ENCODE data around the gene SENP8.
"Not testable (repeated sequence)": the region's sequence is repeated elsewhere in the genome, so short reads cannot be mapped to it uniquely, and the experiment has no call there.

Gene SENP8

DNA sequence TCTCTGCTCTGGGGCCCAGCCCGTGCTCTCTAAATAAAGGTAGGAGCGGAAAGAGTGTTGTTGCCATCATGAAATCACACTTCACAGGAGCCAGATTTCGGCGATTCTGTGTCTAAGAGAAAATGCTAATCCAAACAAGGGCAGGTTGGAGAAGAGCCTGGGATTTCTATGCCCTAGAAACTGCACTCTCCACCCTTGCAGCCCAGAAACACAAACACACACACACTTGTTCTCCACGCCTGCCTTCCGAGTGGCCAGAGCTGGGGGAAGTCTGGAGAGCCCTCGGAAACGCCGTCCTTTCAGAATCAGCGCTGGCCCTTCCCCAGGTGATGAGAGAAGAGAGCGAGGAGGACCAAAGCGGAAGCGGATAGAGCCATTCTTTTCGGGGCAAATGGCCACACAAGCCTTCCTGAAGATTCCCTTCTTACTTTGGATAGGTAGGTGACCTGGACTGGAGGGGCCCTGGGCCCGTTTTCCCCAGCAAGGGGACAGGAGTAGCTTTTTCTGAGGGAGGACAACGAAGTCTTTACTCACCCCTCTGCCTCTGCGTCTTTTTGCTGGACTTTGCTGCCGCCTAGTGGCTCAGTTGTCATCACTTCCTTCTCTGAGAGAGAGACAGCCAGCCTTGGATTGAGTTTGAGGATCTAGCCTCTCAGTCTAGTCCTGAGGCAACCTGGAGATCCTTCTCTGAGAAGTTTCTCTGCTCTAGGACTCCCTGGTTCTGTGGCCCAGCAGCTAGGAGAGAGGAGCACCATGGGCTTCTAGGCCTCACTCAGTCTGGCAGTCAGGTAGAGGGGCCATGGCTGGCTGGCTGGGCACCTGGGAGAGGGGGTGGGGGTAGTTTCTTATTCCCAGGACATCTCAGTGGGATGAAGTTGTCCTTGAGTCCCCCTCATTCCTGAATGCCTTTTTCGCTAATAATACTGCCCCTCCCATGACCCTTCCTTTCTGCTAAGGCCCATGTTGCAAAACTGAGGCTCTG, 37.7 kb downstream of the SENP8 start:
- peak; percentile 83 for DNase-seq (ENCODE audit: low spot score)

DNA sequence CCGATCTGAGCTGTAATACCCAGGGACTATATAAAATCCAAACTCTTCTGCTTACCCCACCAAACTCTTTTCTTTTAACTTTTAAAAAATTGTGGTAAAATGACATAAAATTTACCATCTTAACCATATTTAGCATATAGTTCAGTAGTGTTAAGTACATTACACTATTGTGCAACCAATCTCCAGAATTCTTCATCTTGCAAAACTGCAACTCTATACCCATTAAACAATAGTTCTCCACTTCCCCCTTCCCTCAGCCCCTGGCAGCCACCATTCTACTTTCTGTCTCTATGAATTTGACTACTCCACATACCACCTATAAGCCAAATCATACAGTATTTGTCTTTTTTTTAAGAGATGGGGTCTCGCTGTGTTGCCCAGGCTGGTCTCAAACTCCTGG, 38.7 kb downstream of the SENP8 start:
- no peak for DNase-seq (ENCODE audit: low spot score)

DNA sequence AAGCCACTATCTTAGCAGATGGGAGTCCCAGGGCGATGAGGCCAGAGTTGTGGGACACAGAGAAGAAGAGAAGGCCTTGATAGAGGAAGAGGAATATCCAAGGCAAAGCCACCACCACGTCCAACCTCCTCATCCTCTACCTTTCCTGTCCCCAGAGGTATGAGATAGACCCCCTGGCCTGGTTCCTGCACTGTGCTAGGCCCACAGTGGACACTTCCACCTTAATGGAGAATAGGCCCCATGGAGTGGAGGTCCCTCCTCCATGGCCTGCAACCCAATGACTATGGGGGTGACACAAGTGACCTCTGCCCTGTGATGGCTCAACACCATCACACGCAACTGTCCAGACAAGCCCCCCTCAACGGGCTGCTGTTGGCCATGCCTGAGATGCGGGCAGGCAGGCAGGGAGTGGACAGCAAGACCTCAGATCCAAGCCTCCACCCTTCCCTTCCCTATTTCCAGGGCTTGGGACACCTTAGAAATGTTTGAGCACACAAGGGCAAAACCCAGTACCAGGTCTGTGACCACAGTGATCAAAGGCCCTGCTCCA, 42.6 kb downstream of the SENP8 start:
- DNase-seq (ENCODE audit: low spot score), result no peak

DNA sequence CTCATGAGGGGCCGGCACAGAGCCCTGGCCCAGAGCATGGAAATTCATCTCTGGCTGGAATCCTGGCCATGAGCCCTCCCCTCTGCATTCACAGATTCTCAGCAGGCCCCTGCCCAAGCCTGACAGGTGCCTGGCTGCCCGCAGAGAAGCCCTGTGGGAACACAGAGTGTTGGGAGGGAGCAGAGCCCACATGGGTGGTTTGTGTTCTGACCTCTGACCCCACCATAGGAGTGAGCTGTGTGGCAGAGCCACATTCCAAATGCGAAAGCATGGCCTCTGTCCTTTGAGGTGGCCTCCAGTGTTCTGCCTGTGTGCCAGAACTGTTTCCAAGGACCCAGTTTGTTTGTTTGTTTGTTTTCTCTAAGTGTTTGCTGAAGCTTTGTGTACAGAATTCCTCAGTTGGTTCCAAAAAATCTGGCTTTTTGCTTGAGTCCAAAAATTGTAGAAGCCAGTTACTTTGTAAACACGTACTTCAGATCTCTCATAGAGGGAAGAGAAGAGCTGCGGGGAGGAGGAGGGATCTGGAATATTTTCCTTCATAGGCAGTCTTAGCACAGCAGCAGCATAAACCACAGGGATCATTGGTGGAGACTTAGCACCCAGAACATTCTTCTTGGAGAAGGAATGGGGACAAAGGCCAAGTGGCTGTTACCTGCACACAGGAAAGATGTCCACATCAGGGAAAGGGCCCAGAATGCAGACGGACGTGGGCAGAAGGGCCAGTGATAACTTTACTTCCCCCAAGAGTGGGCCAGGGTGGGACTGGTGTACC, 43.3 kb downstream of the SENP8 start:
- no peak for DNase-seq (ENCODE audit: low spot score)

DNA sequence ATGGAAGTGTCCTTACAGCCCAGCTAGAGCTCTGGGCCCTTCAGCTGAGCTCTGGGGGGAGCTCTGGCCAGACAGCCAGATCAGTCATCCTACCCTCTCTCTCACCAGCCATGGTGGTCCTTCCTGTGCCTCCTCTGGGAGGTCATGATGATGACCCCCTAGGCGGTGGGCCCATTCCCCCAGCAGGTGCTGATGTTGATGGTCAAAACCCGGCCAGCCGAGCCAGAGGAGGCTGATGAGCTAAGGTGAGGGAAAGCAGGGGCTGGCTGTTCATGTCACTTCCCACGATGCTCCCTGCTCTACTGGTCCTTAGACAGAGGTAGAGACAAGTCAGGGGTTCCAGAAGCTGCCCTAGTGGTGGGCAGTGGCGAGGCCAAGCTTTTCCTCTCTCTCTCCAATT, 44.4 kb downstream of the SENP8 start:
- no peak for DNase-seq (ENCODE audit: low spot score)

DNA sequence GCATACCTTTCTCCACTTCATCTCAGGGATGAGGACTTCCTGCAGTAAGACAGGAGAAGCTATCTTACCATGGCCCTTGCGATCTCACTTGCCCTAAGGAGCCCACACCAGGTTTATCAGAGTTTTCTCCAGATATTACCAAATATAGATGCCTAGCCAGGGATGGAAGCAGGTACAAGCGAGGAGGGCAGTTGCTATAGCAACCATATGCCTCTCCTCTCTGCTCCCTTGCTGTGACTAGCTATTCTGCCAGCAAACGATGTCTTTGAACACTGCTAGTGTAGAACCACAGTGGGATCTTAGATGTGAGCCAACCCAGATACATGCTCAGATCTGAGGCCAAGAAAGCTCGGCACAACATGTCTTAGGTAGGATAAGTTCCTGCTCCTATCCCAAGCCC, 45.5 kb downstream of the SENP8 start:
- peak; percentile 54 for DNase-seq (ENCODE audit: low spot score)

DNA sequence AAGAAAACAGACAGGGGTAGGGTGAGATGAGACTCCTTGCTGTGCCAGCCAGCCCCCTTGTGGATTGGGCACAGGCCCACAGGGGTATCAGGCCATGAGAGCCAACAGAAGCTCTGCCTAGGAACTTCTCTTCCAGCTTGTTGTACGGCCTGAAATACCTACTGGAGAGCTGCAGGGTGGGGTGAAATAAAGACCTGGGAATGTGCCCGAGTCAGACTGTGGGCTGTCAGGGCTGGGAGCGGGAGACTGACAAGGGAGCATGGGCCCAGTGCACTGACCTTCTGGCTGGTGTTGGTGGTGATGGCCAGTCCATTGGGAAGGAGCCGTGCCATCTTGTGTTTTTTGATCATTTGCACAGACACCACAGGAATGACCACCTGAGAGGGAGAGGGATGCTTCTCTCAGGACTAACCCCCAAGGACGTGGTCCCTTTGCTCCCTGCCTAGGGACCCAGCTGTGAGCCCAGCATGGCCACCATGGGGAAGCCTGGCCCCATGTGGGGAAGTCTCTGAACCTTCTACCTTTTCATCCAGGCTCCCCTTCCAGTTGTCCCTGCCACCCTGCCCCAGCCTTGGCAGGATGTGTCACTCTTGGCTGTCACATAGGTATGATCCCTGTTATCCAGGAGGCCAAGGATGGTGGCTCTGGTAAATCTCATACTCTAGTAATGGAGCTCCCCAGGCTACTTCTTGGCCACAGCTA, 48.7 kb downstream of the SENP8 start:
- DNase-seq (ENCODE audit: low spot score), result no peak

DNA sequence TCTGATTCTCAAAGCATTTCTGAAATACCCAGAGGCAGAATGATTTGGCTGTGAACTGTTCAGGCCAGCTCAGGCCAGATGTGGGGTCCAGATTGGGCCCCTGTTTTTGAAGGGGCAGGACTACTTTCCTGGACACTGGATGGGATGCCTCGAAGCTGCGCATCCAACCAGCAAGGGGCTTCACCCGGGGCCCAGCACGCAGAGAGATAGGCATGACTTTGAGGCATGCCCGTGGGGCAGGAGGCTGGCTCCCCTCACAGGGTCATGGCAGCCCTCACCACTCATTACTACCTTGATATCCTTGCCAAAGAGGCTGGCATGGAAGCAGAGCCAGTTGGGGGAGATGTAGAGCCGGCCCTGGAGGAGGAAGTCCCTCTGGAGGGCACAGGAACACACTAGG, 49.2 kb downstream of the SENP8 start:
- DNase-seq (ENCODE audit: low spot score), result no peak

DNA sequence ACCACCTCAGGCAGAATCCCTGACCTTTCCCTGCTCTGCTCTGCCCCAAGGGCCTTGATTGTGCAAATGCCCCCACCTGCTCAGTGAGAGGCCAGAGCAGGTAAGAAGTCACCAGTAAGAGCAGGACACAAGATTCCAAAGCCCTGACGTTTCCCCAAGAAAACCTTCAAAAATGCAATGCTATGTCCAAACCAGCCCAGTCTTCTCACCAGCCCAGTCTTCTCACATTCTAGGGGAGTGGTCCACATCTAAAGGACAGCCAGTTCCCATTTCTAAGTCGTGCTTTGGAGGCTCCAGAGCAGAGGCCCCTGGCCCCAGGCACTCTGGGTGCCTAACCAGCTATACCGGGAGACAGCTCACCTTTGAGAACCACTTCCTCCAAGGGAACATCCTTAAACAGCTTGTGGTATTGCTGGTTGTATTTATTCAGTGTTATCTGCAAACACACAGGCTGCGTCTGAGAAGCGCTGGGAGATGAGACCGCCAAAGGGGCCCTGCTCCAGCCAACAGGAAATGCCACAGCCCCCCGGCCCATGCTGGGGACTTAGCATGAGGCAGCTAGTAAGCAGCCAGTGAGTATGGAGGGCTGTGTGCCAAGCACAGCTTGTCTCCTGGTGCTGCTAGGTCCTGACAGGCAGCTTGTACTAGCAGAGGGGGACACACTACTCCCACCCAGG, 50.1 kb downstream of the SENP8 start:
- DNase-seq (ENCODE audit: low spot score), result no peak

DNA sequence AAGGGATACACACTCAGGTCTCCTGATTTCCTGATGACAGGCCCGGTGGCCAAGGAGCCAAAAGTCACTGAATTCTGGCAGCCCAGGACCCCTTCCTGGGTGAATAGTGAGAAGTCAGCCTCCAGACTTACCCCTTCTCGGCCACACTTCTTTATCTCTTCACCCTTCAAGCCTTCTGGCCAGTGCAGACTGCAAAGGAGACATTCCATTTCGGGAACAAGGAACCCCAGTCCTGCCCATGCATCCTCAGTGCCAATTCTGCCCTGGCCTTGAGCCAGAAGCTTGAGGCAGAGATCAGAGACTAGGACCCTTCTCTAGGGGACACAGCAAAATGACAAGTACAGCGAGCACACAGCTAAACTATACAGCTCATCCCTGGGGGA, 50.6 kb downstream of the SENP8 start:
- DNase-seq (ENCODE audit: low spot score), result no peak

DNA sequence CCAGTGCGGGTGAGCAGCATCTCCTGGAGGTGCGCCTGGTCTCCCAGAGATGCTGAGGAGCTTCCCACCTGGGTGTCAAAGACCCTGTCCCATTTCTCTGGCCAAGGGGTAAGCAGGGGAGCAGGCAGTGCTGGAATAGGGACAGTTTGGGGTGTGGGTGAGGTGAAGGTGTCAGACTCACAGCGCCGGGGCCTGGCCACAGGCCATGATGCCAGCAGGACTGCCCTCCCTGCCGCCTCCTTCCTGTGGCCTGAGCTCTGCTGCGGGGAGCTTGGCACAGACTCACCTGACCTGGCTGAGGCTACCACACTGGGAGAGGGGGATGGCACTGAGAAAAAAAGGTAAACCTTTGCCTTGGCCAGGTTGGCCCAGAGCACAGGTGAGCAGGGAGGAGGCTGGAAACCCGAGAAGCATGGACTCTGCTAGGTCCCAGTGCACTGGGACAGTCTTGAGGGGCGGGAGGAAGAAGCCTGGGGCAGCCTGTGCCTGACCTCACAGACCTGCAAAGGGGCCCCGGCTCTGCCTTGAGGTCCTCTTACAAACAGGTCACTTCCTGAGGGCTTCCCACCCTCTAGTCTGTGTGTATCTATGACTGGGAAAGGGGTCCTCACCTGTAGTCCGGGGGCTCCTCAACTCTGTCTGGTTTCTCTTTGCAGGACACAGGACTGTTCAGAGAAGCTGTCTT, 51.2 kb downstream of the SENP8 start:
- DNase-seq (ENCODE audit: low spot score), result no peak

DNA sequence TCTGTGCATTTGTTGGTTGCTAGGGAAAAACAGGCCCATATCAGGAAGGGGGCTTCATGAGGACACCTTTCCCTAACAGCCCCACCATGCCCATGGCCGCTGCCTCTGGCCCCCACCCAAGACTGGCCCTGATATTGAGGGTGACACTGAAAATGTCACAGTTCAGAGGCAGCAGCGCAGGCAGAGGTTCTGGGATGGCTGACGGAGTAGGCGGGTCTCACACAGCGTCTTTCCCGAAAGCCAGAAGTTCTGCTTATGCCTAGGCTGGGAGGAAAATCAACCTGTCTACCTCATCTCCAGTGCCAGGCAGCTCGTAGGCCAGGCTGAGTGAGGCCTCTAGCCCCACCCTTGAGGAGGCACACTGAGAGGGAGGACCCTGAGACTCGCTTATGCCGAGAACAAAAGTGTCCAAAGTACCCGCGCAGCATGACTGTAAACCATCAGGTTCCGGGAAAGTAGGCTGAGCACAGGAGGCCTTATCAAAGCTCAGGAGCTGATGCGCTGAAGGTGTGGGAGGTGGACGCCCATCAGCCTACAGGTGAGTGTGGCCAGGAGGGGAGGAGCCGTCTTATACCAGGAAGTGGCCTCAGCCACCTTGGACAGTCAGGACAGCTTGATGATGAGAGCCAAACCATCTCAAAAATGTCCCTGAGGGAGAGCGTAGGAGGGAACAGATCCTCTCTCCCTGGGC, 51.9 kb downstream of the SENP8 start:
- DNase-seq (ENCODE audit: low spot score), result no peak

DNA sequence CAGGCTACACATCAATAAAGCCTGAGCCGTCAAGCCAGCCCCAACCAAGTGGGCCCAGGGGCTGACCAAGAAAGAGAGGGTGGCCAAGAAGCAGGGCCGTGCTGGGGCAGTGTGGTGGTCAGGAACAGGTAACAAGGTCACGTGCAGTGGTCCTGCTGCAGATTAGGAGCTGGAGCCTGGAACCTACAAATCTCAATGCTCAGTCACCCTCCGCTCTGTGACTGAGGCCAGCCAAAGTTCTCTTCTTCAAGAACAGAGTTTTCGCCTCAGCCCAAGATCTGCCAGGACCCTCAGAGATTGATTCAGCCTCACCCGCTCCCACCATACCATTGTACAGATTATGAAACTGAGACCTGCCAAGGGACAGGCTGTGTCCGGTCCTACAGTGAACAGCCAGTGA, 52.5 kb downstream of the SENP8 start:
- no peak for DNase-seq (ENCODE audit: low spot score)

DNA sequence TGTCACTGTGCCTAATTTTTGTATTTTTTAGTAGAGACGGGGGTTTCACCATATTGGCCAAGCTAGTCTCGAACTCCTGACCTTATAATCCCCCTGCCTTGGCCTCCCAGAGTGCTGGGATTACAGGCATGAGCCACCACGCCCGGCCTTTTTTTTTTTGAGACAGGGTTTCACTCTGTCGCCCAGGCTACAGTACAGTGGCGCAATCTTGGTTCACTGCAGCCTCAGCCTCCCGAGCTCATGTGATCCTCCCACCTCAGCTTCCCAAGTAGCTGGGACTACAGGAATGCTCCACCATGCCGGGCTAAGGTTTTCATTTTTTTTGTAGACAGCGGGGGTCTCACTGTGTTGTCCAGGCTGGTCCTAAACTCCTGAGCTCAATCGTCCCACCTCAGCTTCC, 53.8 kb downstream of the SENP8 start:
- not testable (repeated sequence) for DNase-seq (ENCODE audit: low spot score)

DNA sequence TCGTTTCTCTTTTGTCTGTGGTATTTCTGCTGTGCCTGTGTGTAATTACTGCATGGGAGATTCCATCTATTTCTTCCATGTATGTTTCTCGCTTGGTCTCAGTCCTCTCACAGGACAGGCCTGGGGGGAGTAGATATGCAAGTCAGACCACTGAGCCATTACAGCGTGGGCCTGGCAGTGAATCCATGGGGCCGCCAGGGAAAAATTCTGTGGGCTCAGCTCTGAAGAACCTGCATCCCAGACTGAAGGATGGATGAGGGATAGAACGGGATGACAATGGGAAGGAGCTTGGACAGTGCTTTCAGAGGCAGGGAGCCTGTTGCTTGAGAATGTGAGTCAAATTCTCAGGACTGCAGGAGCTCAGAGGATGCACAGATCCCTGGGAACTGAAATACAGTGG, 54.6 kb downstream of the SENP8 start:
- DNase-seq (ENCODE audit: low spot score), result no peak

DNA sequence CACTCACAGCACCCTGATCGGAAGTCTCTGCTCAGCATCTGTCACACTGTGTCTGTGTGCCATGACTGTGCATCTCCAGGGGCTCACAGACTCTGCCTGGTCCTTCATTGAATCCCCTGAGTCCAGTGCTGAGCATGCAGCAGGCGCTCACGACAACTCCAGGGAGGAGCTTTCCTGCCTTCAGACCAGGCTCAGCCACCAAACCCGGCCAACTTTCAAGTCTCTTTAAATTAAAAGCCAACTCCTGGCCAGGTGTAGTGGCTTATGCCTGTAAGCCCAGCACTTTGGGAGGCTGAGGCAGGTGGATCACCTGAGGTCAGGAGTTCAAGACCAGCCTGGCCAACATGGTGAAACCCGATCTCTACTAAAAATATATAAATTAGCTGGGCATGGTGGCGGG, 55.2 kb downstream of the SENP8 start:
- DNase-seq (ENCODE audit: low spot score), result no peak

DNA sequence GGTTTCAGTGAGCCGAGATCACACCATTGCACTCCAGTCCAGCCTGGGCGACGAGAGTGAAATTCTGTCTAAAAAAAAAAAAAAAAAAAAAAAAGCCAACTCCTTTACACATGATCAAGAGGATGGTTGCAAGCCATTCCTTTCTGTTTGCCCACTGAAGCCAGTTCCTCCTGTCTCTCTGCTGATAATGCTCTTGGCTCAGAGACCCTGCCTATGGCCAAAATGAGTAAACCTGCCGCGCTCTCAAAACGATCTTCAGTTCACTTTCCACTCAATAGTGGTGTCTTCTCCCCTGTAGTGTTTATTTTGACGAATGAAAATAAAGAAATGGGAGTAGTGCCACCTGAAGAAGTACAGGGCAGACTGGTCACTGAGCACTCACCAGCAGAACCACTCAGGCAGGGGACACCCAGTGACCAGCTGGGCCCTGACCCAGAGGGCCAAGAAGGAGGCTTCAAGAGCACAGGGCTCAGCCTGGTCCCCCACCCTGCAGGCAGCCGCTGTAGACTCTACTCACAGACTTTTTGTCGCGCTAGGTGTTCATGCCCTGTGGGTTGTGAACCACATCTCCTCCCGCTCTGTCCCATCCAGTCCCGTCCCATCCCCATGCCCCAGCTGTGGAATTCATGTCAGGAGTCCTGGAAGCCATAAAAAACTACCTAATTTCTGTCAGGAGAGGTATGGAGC, 55.8 kb downstream of the SENP8 start:
- no peak for DNase-seq (ENCODE audit: low spot score)

DNA sequence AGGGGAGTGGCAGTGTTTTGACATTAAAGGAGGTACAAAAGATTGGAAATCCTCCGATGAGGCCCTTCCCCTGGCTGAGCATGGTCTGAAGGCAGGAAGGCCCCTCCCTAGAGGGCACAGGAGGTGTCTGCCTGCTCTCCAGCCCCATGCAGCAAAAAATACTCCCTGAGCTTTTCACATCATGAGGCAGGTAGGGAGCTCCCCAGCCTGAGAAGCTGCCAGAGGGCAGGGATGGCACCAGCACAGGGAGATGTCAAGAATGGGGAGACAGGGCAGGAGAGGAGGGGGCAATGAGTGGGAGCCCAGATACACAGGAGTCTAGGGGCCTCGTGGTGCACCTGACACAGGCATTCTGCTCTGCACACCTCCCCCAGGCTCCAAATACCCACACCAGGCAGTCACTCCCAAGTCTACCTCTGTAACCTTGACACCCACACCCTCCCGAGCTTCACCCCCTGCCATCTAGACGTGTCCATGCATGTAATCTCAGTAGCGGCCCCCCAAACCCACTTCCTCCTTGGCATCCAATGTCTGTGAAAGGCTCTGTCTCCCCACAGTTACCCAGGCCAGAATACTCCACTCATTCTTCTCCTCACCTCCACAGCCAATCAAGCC, 56.5 kb downstream of the SENP8 start:
- no peak for DNase-seq (ENCODE audit: low spot score)
